GM18505 (cell line): ENCODE data around the gene RIC1.
"Not testable (repeated sequence)": the region's sequence is repeated elsewhere in the genome, so short reads cannot be mapped to it uniquely, and the experiment has no call there.

Source experiments
- ATAC-seq: cut with Tn5 transposase; IDR thresholded peaks from one replicate; pipeline ENCODE4 v1.9.1; 2021; ENCODE audit not compliant: unreplicated experiment
- POLR2A ChIP-seq: IDR thresholded peaks from 4 replicates; pipeline ENCODE4 v1.6.1; 2011; ENCODE audit warnings: borderline replicate concordance; ENCODE audit not compliant: insufficient read depth, insufficient read length; ENCODE audit errors: extremely low read depth

Gene RIC1

DNA sequence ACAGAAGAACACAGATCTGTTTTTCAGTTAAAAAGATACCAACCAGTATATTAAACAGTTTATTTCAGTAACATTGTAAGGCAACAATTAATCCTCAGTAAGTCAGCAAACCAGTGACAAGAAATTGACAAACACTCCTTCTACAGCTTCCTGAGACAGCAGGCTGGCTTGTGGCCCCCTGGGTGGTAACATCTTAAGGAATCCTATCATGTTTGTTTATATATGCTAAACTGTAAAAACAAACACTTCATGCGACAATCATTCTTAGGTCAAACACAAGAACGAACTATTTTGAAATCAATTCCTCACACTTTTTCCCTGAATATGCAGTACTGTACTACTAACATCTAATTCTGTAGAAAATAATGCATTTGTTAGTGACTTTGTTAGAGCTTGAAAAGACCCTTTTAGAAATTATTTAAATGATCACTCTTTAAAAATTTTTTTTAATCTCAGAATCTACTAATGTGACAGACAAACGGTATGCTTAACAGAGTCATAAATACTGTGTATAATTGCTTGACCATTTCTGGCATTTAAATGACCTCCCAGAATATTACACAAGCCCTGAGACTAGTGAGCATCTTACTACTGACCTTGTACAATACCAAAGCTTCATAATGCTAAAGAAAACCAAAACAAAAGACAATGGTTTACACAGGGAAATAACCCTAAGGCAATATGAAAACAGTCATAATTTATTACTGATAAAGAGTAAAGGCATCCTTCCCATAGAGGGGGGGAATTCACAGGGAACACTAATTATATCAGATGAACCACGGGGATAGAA is 155.8 kb downstream of the RIC1 start:
- ATAC-seq = no peak
- TF ChIP-seq POLR2A = no peak

DNA sequence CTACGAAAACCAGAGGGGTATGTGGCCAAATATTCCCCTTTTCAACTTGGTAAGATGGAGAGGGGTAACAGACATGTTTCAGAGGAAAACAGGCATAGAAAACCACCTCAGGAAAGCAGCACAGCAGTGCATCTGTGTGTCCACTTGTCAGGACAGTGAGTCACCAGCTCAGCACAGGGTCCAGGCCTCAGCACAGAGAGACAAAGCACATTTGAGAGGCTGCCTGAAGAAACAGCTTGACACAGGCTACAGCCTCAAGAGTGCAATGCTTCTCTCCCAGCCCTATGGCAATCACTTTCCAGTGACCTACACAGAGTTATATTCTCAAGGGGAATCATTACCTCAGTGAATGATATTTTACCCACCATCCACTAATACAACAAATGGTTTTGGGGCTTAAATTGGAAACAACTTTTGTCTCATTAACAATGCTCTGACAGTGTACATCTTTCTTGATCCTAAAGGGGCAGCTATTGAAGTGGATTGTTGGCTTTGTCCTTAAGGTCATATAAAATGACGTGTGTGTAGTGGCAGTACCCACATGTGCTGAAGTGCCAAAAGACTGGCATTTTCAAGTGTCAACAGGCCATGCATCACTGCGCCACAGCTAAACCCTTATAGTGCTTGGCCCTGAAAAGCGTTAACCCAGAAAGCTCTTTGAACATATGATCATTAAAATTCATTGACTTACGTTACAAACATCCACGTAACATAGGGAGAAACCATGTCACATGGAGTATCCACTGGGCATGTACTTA is 157.6 kb downstream of the RIC1 start:
- no peak for TF ChIP-seq POLR2A
- no peak for ATAC-seq

DNA sequence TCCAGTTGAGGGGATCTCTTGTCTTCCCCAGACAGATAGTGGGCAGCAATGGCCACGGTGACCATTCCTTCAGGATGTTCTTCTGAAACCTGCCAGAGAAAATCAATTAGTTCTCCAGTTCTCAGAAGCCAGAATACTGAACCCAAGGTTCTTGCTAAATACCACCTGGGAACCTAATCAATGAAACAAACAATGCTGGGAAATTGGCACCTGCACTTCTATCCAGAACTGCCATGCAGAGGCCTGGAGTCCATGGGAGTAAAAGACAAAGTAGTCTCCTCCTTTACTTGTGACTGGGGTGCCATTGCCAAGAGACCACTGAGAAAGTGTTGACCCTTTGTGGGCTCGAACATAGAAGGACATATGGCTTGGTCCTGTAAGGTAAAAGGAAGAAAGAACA is 158.3 kb downstream of the RIC1 start:
- TF ChIP-seq POLR2A = no peak
- no peak for ATAC-seq

DNA sequence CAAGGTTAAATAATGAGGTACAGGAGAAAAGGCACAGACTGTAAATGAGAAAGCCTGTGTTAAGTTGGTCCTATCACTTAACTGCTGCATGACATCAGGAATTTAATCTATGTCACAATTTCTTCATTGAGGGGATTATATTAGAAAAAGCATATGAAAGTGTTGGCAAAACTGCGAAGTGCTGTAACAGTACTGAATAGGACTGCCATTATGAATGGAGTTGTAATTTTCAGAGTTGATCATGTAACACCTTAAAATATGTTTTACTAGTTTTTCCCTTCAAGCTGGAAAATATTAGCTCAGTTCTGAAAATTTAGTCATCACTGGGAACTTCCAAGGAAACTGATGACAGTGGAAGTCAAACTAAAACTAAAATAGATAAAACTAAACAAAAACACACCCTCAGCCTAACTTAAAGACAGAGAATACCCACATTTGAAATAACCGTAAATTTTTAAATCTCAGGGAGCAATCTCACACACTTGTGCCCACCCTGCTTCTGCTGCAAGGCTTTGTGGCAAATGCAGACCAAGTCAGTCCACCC is 158.9 kb downstream of the RIC1 start:
- no peak for TF ChIP-seq POLR2A
- no peak for ATAC-seq

DNA sequence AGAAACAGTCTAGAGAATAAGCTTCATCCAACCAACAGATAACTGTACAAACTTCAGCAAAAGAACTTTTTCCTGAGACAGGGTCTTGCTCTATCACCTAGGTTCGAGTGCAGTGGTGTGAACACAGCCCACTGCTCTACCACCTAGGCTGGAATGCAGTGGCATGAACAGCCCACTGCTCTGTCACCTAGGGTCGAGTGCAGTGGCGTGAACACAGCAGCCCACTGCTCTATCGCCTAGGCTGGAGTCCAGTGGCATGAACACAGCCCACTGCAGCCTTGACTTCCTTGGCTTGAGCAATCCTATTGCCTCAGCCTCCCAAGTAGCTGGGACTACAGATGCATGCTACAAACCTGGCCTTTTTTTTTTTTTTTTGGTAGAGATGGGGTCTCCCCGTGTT is 160.6 kb downstream of the RIC1 start:
- ATAC-seq = no peak
- no peak for TF ChIP-seq POLR2A

DNA sequence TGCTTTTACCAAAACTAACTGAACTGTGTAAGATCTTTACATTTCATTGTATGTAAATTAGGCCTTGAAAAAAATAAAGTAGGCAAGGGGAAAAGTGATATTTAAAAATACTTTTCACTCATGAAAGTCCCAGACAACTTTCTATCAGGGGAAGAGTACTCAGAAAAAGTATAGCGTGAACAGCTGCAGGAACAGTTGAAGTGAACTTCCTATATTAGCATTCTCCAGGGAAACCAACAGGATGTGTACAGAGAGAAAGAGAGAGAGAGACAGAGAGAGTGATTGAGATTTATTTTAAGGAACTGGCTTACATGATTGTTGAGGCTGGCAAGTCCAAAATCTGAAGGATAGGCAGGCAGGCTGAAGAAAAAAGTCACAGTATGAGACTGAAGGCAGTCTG is 162.0 kb downstream of the RIC1 start:
- no peak for TF ChIP-seq POLR2A
- ATAC-seq = no peak

DNA sequence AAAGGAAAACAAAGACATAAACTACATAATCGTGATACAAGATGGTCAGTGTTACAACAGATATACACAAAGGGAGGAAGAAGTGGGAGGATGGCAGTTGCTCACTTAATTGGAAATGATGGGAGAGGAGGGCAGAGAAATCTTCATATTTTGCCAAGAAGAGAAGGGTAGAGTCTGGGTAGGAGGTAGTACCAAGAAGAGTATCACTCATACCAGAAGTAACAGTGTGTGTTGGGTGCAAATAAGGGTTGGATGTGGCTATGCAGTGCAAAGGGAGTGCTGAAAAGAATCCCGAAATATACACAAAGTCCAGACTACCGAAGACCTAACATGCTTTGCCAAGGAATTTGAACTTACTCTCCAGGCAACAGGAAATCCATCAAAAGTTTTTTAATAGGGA is 163.0 kb downstream of the RIC1 start:
- TF ChIP-seq POLR2A = no peak
- ATAC-seq = no peak

DNA sequence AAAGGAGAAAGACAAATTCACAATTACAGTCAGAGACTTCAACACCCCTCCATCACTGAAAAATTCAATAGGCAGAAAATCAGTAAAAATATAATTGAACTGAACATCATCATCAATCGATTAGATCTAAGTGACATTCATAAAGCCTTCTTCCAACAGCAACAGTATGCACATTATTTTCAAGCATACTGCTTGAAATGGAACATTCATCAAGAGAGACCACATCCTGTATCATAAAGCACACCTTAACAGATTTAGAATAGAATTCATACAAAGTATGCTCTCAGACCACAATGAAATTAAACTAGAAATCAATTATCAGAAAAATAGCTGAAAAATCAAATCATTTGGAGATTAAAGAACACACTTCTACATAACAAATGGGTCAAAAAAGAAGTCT is 164.9 kb downstream of the RIC1 start:
- TF ChIP-seq POLR2A = no peak
- ATAC-seq = no peak

DNA sequence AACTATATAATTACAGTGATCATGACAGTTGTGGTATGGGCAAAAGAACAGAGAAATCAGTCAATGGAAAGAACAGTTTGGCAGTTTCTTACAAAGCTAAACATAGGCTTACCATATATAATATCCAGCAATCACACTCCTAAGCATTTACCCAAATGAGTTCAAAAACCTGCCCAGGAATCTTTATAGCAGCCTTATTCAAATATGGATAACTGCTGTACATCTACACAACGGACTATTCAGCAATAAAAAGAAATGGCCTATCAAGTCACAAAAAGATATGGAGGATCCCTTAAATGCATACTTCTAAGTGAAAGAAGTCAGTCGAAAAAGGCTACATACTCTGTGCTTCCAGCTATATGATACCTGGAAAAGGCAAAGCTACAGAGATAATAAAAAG is 167.4 kb downstream of the RIC1 start:
- TF ChIP-seq POLR2A = no peak
- ATAC-seq = no peak

DNA sequence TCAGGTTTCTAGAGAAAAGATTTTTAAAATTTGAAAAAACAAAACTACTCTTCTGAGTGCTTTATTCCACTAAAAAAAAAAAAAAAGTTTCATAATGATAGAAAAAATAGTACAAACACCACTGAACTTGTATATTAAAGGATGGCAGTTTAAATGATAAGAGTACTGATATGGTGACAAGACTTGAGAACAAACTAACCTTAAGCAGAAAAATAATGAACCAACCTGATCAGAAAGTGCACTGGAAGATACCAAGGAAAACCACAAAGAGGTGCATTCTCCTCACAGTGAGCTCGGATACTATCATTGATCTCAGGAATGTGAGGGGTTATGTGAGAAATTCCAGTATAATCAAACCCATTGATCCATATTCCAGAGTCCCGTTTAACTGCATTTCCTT is 169.7 kb downstream of the RIC1 start:
- ATAC-seq = no peak
- no peak for TF ChIP-seq POLR2A

DNA sequence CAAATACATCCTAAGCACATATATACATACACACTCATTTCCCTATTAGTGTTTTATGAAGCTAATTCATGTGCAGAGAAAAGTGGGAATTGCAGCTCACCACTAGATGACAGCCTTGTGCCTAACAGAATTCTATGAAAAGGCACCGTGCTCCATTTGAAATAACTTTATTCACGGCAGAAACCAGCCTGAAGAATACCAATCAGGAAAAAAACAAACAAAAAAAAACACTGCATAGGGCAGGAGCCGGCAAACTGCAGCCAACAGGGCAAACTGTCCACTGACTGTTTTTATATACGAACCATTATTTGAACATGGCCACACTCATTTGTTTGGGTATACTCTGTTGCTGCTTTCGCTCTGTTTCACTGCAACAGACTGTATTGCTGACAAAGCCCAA is 170.4 kb downstream of the RIC1 start:
- TF ChIP-seq POLR2A = no peak
- no peak for ATAC-seq

DNA sequence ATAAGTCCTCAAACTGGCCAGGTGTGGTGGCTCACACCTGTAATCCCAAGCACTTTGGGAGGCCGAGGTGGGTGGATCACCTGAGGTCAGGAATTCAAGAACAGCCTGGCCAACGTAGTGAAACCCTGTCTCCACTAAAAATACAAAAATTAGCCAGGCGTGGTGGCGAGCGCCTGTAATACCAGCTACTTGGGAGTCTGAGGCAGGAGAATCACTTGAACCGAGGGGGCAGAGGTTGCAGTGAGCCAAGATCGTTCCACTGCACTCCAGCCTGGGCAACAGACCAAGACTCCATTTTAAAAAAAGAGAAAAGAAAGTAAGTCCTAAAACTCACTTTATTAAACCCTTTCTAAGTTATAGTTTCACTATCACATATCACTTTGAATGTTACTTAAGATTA is 171.5 kb downstream of the RIC1 start:
- ATAC-seq = not testable (repeated sequence)

DNA sequence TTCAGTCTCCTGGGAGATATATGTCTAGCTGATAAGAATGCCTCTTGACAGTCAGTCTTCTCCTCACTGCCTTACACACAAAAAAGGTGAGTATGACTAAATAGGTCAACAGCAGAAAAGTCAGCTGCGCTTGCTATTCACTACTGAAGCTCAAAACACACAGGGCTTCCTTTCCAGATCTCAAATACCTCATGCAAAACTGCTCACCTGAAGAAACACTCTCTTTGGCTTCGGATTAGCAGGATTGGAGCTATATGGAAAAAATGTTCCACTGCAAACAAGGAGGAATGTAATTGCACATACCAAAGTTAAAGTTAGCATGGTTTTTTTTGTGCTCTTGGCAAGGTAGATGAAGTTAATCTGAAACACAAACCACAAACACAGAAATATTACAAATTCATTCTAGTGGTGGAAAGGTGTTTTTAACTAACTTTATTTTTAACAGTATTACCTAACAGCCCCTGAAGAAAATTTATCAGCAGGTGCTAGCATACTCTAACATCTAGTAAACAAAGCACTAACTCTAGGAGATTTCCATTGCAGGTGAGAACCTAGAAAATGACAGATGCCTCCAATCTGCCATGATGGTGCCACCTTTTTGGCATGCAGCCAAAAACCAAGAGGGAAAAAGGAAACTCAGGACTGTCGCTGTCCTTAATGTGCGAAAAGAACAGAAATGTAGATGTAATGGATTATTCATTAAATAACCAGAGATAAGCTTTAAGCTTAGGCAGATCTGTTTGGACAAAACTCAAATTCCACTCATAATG is 172.2 kb downstream of the RIC1 start:
- TF ChIP-seq POLR2A = no peak
- ATAC-seq = no peak
